Astrocyte (in vitro differentiated cells and primary cell): ENCODE data around the gene DNPH1. TPM values are rescaled to one million over a fixed set of nuclear protein-coding genes. Genes with fewer than 3 reads are reported as not detected.

ENCODE experiments used
- DNase-seq: peaks from one replicate; pipeline ENCODE4 v3.0.0-alpha.2; 2010; ENCODE audit warnings: low read depth
- FAIRE-seq: peaks from 2 replicates; lab custom pipeline; 2011; peaks lifted over from hg19 to GRCh38; lab: Jason Lieb, UNC
- H2AFZ ChIP-seq: 2 replicates; pipeline ENCODE4 v1.6.0; 2012; ENCODE audit warnings: low read depth, low read length, inconsistent platforms
- H3K27ac ChIP-seq: 2 replicates; pipeline ENCODE4 v1.5.1; 2011; ENCODE audit warnings: low read depth, low read length, inconsistent platforms
- H3K27me3 ChIP-seq: 2 replicates; pipeline ENCODE4 v1.6.0; 2011; ENCODE audit warnings: low read length, inconsistent platforms; ENCODE audit not compliant: insufficient read depth
- H3K36me3 ChIP-seq: 2 replicates; pipeline ENCODE4 v1.5.1; 2011; ENCODE audit warnings: low read length, inconsistent platforms; ENCODE audit not compliant: insufficient read depth
- H3K4me1 ChIP-seq: 2 replicates; pipeline ENCODE4 v1.5.1; 2011; ENCODE audit warnings: low read length, inconsistent platforms; ENCODE audit not compliant: insufficient read depth
- H3K4me2 ChIP-seq: 2 replicates; pipeline ENCODE4 v1.6.0; 2012; ENCODE audit warnings: low read length, inconsistent platforms
- H3K4me3 ChIP-seq: 2 replicates; pipeline ENCODE4 v1.5.1; 2011; ENCODE audit warnings: low read depth, mild to moderate bottlenecking, low read length, inconsistent platforms; ENCODE audit not compliant: insufficient read depth
- H3K79me2 ChIP-seq: 2 replicates; pipeline ENCODE4 v1.6.0; 2012; ENCODE audit warnings: mild to moderate bottlenecking, low read length, inconsistent platforms; ENCODE audit not compliant: insufficient read depth
- H3K9ac ChIP-seq: 2 replicates; pipeline ENCODE4 v1.6.0; 2012; ENCODE audit warnings: mild to moderate bottlenecking, low read length, inconsistent platforms
- H3K9me3 ChIP-seq: 2 replicates; pipeline ENCODE4 v1.5.1; 2012; ENCODE audit warnings: low read depth, mild to moderate bottlenecking, low read length, inconsistent platforms; ENCODE audit not compliant: insufficient read depth
- H4K20me1 ChIP-seq: 2 replicates; pipeline ENCODE4 v1.6.0; 2012; ENCODE audit warnings: low read length, inconsistent platforms; ENCODE audit not compliant: insufficient read depth
- H3K27ac Mint-ChIP-seq: one replicate; pipeline ENCODE4 v1.8.0; 2021; ENCODE audit warnings: mild to moderate bottlenecking, mixed read lengths; ENCODE audit not compliant: unreplicated experiment
- H3K27me3 Mint-ChIP-seq: one replicate; pipeline ENCODE4 v1.8.0; 2021; ENCODE audit warnings: low read depth, mixed read lengths; ENCODE audit not compliant: unreplicated experiment
- H3K36me3 Mint-ChIP-seq: one replicate; pipeline ENCODE4 v1.8.0; 2021; ENCODE audit warnings: low read depth, mixed read lengths; ENCODE audit not compliant: unreplicated experiment
- H3K4me1 Mint-ChIP-seq: one replicate; pipeline ENCODE4 v1.8.0; 2021; ENCODE audit warnings: low read depth, mixed read lengths; ENCODE audit not compliant: unreplicated experiment
- H3K4me3 Mint-ChIP-seq: one replicate; pipeline ENCODE4 v1.8.0; 2021; ENCODE audit warnings: mild to moderate bottlenecking, moderate library complexity, mixed read lengths; ENCODE audit not compliant: unreplicated experiment
- H3K9me3 Mint-ChIP-seq: one replicate; pipeline ENCODE4 v1.8.0; 2021; ENCODE audit warnings: mild to moderate bottlenecking, mixed read lengths; ENCODE audit not compliant: unreplicated experiment
- EZH2 ChIP-seq: IDR thresholded peaks from 2 replicates; pipeline ENCODE4 v1.6.1; 2012; ENCODE audit warnings: mild to moderate bottlenecking, low read length, inconsistent platforms; ENCODE audit not compliant: insufficient read depth
- total RNA-seq: library from RNA; stranded (reverse); gene quantifications from 2 replicates; pipeline ENCODE4 v1.2.1, GENCODE V29; 2021
- TF ChIP-seq, protein P1 (sequence below): IDR thresholded peaks from 2 replicates; pipeline ENCODE4 v1.5.1; 2011; ENCODE audit warnings: low read depth, mild to moderate bottlenecking, inconsistent platforms, low read length, moderate library complexity; ENCODE audit not compliant: insufficient read depth

The DNPH1 gene
- total RNA-seq, 1 donor from 2014 or later = 15.1 TPM

DNA sequence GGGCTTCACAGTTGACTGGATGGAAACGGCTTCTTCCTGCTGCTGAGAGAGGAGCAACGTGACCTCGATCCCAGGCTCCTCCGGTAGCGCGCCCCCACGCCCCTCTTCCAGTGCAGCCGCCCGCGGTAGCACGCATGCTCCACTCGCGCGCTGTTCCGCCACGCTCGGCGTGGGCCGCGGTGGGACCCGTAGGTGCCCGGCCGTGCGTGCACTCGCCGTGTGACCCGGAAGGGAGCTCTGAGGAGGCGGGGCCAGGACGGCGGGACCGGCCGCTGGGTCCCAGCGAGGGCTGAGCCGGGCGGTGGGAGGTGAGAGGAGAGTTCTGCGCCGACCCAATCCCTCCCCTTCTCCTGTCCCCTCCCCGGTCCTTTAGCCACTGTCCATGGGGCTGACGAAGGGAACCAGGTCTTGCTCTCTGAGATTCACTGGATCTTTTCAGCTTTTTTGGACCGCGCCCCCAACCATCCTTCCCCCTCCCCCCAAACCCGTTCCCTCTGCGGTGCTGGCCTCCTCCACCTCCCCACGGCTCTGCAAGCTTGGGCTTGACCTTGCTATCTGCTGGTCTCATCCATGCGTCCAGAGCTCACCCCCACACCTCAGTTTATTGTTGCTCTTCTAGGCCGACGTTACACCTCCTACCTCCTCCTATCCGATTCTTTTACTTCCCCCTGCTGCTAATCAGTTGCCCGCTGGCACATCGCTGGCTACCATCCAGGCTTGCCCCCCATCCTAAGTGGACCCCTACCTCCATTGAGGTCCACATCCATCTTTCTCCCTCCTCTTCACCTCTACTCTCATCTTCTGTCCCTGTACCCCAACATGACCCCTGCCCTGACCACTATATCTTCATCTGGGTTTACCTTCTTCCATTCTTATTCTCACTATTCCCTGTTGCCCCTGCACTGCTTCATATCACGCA, 47.1 kb downstream of the DNPH1 start, which contains the start of gene CUL9:
Gene CUL9 (plus strand): TSS at position 255 of the 919 bp plus-strand sequence. CDS start 2,115 bp downstream, outside the sequence.
- H3K9me3 Mint-ChIP-seq = no peaks in the 10 kb centered on the region
- peaks cover 21% of the 10 kb centered on the region for H3K4me1 Mint-ChIP-seq
- Histone ChIP-seq H4K20me1 (peaks cover 26% of the 10 kb centered on the region), H3K27ac (peak within 1 kb of the TSS; percentile 39), H3K4me3 (peak within 1 kb of the TSS; percentile 68), H3K4me2 (peak within 1 kb of the TSS; percentile 91), H2AFZ (peak within 1 kb of the TSS; percentile 64), H3K27me3 (no peaks in the 10 kb centered on the region), H3K36me3 (peaks cover 15% of the 10 kb centered on the region), H3K79me2 (peaks cover 14% of the 10 kb centered on the region), H3K9me3 (no peaks in the 10 kb centered on the region), H3K9ac (peak within 1 kb of the TSS; percentile 77), H3K4me1 (peaks cover 19% of the 10 kb centered on the region)
- H3K36me3 Mint-ChIP-seq = peaks cover 13% of the 10 kb centered on the region
- TF ChIP-seq, protein P1, sequence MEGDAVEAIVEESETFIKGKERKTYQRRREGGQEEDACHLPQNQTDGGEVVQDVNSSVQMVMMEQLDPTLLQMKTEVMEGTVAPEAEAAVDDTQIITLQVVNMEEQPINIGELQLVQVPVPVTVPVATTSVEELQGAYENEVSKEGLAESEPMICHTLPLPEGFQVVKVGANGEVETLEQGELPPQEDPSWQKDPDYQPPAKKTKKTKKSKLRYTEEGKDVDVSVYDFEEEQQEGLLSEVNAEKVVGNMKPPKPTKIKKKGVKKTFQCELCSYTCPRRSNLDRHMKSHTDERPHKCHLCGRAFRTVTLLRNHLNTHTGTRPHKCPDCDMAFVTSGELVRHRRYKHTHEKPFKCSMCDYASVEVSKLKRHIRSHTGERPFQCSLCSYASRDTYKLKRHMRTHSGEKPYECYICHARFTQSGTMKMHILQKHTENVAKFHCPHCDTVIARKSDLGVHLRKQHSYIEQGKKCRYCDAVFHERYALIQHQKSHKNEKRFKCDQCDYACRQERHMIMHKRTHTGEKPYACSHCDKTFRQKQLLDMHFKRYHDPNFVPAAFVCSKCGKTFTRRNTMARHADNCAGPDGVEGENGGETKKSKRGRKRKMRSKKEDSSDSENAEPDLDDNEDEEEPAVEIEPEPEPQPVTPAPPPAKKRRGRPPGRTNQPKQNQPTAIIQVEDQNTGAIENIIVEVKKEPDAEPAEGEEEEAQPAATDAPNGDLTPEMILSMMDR = no peak
- TF ChIP-seq EZH2 = no peak
- H3K4me3 Mint-ChIP-seq = peak within 1 kb of the TSS; percentile 88
- DNase-seq (peak; percentile 49), FAIRE-seq (no peak)
- H3K27me3 Mint-ChIP-seq = no peaks in the 10 kb centered on the region
- peak within 1 kb of the TSS; percentile 45 for H3K27ac Mint-ChIP-seq

- H4K20me1 ChIP-seq = peaks cover 31% of the 10 kb centered on the region
- TF ChIP-seq, protein P1 = no peak
- no peak for TF ChIP-seq EZH2
- FAIRE-seq = no peak
- peak overlapping the region; percentile 82 for H3K4me3 Mint-ChIP-seq
- peaks cover 11% of the 10 kb centered on the region for H3K36me3 Mint-ChIP-seq
- H3K27ac ChIP-seq = peak overlapping the region; percentile 39
- peaks cover 19% of the 10 kb centered on the region for H3K79me2 ChIP-seq
- H3K4me1 Mint-ChIP-seq = peaks cover 21% of the 10 kb centered on the region
- H3K4me3 ChIP-seq = peak overlapping the region; percentile 68
- no peaks in the 10 kb centered on the region for H3K27me3 ChIP-seq
- peaks cover 19% of the 10 kb centered on the region for H3K4me1 ChIP-seq
- H3K4me2 ChIP-seq = peak overlapping the region; percentile 91
- no peak for DNase-seq
- H3K9me3 ChIP-seq = no peaks in the 10 kb centered on the region
- peak overlapping the region; percentile 77 for H3K9ac ChIP-seq
- no peaks in the 10 kb centered on the region for H3K9me3 Mint-ChIP-seq
- no peaks in the 10 kb centered on the region for H3K27me3 Mint-ChIP-seq
- H2AFZ ChIP-seq = peak overlapping the region; percentile 64
- H3K36me3 ChIP-seq = peaks cover 20% of the 10 kb centered on the region
- peak overlapping the region; percentile 45 for H3K27ac Mint-ChIP-seq
These were observed 47.7 kb downstream of the DNPH1 start for GRCh38 chr6:43181621-43181941.
